GM18873 (cell line): Measurements from ENCODE around the gene FUCA1.
A peak's percentile ranks its signal among the peaks of the same experiment; 100 is the strongest.
"Not testable (repeated sequence)": the region's sequence is repeated elsewhere in the genome, so short reads cannot be mapped to it uniquely, and the experiment has no call there.

ENCODE experiments used
- ATAC-seq: cut with Tn5 transposase; IDR thresholded peaks from one replicate; pipeline ENCODE4 v1.9.1; 2021; ENCODE audit warnings: mild to moderate bottlenecking, moderate library complexity, moderate number of reproducible peaks; ENCODE audit not compliant: unreplicated experiment, low FRiP score

The FUCA1 gene

DNA sequence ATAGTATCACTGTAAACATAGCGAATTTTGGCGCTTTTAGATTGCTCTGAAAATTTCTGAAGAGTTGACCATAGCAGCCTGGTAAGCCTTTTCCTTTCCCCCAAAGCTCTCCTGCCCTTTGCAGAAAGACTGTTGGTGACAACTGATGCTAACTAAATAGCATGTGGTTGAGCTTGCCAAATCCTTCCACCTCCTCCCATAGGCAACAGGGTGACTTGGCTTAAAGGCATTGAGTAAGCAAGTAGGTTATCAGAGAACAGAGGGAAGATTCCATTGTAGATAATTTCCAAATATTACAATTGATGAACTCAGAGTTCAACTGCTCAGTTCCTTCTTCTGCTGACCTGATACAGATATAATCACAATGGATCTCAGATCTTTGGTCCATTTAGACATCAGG, 22.9 kb downstream of the FUCA1 start:
- no peak for ATAC-seq

DNA sequence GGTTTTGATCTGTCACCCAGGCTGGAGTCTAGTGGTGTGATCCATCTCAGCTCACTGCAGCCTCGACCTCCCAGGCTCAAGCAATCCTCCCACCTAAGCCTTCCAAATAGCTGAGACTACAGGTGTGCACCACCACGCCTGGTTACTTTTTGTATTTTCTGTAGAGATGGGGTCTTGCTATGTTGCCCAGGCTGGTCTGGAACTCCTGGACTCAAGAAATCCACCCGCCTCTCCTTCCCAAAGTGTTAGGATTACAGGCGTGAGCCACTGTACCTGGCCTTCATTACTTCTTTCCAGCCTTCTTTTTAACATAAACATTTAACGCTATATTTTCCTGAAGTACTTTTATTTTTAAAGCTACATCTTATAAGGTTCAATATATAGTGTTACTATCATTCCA, 24.4 kb downstream of the FUCA1 start:
- no peak for ATAC-seq

GRCh38 chr1:23838401-23838866, 29.7 kb downstream of the FUCA1 start:
- ATAC-seq, result no peak

DNA sequence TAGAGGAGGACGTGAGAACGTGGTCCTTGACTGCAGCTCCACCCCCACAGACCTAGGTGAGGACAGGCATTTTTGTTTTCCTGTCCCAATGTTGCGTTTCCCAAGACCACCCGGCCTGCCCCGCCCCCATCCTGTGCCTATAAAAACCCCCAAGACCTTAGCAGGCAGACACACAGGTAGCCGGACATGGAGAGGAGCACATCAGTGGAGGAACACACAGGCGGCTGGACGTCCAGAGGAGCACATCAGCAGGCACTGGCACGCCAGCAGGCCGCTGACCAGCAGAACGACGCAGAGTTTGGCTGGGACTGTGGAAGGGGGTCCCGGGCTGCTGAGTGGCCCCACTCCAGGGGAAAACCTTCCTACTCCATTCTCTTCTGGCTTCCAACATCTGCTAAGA, 30.2 kb downstream of the FUCA1 start:
- ATAC-seq, result no peak

- no peak for ATAC-seq
Measured at GRCh38 chr1:23836037-23836436, 32.1 kb downstream of the FUCA1 start.

DNA sequence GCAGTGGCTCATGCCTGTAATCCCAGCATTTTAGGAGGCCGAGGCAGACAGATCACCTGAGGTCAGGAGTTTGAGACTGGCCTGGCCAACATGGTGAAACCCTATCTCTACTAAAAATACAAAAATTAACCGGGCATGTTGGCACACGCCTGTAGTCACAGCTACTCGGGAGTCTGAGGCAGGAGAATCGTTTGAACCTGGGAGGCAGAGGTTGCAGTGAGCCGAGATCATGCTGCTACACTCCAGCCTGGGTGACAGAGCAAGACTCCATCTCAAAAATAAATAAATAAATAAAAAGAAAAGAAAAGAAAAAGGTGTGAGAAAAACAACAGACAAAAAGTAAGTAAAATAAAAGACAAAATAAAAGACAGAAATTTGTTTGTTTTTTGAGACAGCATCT, 33.9 kb downstream of the FUCA1 start:
- not testable (repeated sequence) for ATAC-seq

DNA sequence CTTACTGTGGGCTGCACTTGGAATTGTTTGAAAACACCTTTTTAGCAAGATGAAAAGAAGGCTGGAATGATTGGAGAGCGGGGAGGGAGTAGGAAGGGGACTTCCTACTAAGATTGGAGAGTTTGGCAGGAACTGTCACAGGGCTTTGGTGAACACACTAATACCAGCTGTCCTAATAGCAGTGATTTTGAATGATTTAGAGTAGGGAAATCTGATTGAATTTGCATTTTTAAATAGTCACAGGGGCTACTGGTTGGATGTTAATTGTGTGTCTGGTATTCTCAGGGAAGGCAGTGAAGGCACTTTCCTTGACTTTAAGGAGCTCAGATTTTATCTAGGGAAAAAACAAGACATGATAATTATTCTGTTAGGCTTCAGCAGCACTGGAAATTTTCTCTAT, 40.4 kb downstream of the FUCA1 start:
- no peak for ATAC-seq

DNA sequence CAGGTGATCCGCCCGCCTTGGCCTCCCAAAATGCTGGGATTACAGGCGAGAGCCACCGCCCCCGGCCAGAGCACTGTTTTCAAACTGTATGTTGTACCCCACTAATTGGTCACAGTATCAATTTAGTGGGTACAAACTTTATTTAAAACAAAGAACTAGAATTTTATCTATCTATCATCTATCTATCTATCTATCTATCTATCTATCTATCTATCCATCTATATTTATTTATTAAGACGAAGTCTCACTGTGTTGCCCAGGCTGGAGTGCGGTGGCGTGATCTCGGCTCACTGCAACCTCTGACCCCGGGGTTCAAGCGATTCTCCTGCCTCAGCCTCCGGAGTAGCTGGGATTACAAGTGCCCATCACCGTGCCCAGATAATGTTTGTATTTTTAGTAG, 41.5 kb downstream of the FUCA1 start:
- not testable (repeated sequence) for ATAC-seq

DNA sequence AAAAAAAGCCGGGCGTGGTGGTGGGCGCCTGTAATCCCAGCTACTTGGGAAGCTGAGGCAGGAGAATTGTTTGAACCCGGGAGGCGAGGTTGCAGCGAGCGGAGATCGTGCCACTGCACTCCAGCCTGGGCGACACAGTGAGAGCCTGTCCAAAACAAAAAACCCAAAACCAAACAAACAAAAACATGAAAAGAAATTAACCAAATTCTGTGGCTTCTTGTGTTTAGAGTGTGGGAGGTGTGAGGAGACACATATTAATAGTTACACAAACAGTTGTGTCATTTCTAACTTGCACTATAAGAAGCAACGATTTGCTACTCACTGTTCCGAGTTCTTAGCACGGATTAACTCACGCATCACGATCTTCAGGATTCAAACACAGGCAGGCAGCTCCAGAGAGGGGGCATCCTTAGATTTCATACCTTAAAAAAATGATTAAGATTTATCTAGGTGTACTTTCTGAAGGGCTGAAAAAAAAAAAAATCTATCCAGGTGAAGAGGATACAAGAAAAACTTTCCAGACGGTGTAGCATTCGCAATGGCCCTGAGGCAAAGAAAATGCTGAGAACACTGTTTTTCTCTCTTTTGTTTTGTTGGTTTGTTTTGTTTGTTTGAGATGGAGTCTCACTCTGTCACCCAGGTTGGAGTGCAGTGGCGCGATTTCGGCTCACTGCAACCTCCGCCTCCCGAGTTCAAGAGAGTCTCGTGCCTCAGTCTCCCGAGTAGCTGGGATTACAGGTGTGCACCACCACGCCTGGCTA, 42.1 kb downstream of the FUCA1 start:
- peak; percentile 46 for ATAC-seq

GRCh38 chr1:23825076-23825761, 42.9 kb downstream of the FUCA1 start, which contains the start of gene HMGCL:
Gene HMGCL (minus strand): TSS chr1:23825429. CDS start chr1:23825415, 14 bp downstream.
- peak; percentile 45 for ATAC-seq

- ATAC-seq, result no peak
Measured at GRCh38 chr1:23824711-23825075, 43.4 kb downstream of the FUCA1 start.

DNA sequence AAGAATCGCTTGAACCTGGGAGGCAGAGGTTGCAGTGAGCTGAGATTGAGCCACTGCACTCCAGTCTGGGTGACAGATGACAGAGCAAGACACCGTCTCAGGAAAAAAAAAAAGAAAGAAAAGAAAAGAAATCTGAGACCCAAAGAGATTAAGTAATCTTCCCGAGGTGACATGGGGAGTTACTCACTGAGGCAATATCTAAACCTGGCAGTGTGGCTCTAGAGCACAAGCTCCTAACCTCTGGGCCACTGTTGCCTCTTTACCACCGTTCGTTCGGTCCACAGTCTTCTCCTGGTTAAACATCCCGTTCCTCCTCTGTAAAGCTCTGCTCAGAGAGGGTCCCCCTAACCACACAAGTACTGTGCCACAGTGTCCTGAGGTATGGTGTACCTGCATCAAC, 44.3 kb downstream of the FUCA1 start:
- no peak for ATAC-seq

GRCh38 chr1:23817633-23818032, 50.5 kb downstream of the FUCA1 start:
- ATAC-seq, result no peak

- ATAC-seq, result no peak
Measured at GRCh38 chr1:23816906-23817305, 51.2 kb downstream of the FUCA1 start.

DNA sequence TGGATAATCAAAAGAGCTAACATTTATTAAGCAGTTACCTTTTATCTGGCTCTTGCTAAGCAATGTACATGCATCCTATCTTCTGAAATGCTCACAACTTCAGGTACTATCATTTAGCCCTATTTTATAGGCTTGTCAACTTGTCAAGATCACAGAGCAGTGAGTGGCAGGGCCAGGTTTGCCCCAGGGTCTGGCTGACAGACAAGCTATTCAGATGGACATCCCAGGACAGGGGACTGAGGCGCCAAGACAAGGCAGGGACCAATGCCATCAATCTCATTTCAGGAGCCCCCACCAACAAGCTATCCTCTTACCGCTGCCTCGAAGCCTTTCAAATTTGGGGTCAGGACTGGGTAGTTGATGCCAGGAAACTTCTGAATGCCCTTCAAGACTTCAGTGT, 51.7 kb downstream of the FUCA1 start:
- ATAC-seq, result no peak

DNA sequence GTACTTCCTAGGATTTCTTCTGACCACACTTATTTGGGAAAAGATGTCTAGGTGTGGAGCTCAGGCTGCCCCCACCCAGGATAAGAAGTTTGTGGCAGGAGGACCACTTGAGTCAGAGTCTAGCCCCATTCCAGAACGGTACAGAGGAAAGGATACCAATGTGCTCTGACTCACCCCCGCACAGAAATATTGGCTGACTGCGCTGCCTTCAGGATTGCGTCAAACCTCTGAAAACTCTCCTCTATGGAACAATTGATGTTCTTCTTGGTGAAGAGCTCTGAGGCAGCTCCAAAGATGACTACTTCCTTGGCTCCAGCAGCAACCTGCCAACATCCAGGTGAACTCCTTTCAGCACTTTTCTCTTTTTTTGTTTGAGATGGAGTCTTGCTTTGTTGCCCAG, 54.1 kb downstream of the FUCA1 start:
- ATAC-seq, result no peak

DNA sequence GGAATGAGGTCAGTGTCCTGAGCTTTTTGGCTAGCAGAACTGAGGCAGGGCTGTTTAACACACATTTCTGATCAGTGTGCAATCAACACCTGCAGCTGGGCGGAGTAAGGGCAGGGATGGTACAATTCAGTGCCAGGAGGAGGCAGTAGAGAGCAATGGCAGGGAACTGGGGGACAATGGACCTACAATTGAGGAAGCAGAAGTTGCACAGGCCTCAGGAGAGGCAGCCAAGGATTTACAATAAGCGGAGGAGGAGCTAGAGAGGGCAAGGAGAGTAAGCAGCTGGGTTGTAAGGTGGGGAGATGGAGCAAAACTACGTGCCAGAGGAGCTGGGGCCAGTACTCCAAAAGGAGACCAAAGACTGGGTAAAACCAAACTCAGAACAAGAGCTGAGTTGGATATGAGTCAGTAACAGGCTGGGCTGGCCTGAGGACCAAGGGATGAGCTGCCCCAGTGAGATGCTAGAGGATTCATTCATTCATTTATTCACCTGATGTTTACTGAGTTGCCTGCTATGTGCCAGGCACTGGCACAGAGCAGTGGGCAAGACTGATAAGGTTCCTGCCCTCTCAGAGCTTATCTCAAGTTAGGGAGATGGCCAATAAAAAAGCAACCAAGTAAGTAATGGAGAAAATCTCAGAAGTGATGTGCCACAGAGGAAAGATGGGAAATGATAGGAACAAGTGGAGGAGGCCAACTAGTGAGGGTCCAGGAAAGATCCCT, 57.1 kb downstream of the FUCA1 start:
- no peak for ATAC-seq

GRCh38 chr1:23809751-23810171, 58.3 kb downstream of the FUCA1 start:
- ATAC-seq, result no peak

DNA sequence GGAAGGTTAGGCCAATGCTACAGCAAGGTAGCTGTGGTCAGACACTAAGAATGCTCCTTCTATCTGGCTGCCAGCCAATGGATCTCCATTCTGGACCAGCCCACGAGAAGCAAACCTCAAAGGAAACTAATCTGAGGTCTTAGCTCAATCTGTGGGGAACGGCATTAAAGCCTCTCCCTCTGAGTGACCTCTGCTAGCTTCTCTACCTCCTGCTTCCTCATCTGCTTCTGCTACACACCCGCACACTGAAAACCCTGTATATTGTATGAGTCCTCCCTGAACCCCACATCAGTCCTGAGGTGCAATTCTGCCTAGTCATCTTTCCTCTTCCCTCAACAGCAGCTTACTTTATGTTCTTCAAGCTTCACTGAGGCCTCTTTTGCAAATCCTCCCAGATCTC, 60.6 kb downstream of the FUCA1 start:
- ATAC-seq, result no peak

- ATAC-seq, result no peak
Measured at GRCh38 chr1:23806280-23806679, 61.8 kb downstream of the FUCA1 start.

- no peak for ATAC-seq
Measured at GRCh38 chr1:23805025-23805424, 63.1 kb downstream of the FUCA1 start.
